HG02763 (cell line): ENCODE results near the gene LIMD2.

ENCODE experiments used
- ATAC-seq: cut with Tn5 transposase; IDR thresholded peaks from one replicate; pipeline ENCODE4 v1.9.1; 2021; ENCODE audit warnings: mild to moderate bottlenecking, moderate library complexity; ENCODE audit not compliant: unreplicated experiment

LIMD2 gene

GRCh38 chr17:63701868-63702720, 2.2 kb upstream of the LIMD2 start:
- no peak for ATAC-seq

GRCh38 chr17:63701456-63701820, 1.5 kb upstream of the LIMD2 start:
- ATAC-seq: no peak

- ATAC-seq: peak; percentile 16
Observed at GRCh38 chr17:63700528-63701455, 867 bp upstream of the LIMD2 start.

- ATAC-seq: peak; percentile 27
Observed at GRCh38 chr17:63698886-63699637, 863 bp downstream of the LIMD2 start.

- no peak for ATAC-seq
Observed at GRCh38 chr17:63698381-63698885, 1.5 kb downstream of the LIMD2 start.

- no peak for ATAC-seq
Observed at GRCh38 chr17:63697341-63698286, 2.3 kb downstream of the LIMD2 start.

- ATAC-seq: no peak
Observed at GRCh38 chr17:63696381-63696961, 3.5 kb downstream of the LIMD2 start.

- ATAC-seq: no peak
Observed at GRCh38 chr17:63695889-63696288, 4.0 kb downstream of the LIMD2 start.

GRCh38 chr17:63694950-63695773, 4.8 kb downstream of the LIMD2 start:
- ATAC-seq: no peak

- ATAC-seq: no peak
Observed at GRCh38 chr17:63694229-63694949, 5.5 kb downstream of the LIMD2 start.

- no peak for ATAC-seq
Observed at GRCh38 chr17:63693411-63694113, 6.4 kb downstream of the LIMD2 start.

GRCh38 chr17:63692195-63692816, 7.6 kb downstream of the LIMD2 start:
- ATAC-seq: no peak

GRCh38 chr17:63689479-63689878, 10.4 kb downstream of the LIMD2 start:
- no peak for ATAC-seq

GRCh38 chr17:63688396-63689020, 11.4 kb downstream of the LIMD2 start:
- ATAC-seq: no peak

- no peak for ATAC-seq
Observed at GRCh38 chr17:63686138-63686685, 13.7 kb downstream of the LIMD2 start.

GRCh38 chr17:63685578-63685977, 14.3 kb downstream of the LIMD2 start:
- ATAC-seq: no peak
